Tibial artery (tissue), 4 donors: ENCODE data around the gene ATP6V1B1.
A peak's percentile ranks its signal among the peaks of the same experiment; 100 is the strongest.

Source experiments
- DNase-seq, 2 donors: peaks; one replicate each; pipeline ENCODE4 v3.0.0-alpha.2; 2019
- H3K27ac ChIP-seq, 2 donors: fragments of 200-600 bp; sonication (generic) in 1 of 2; 1 replicate in 1 of 2; 2 replicates in 1 of 2; pipeline ENCODE4 v1.5.1; 2018 to 2019; ENCODE audit warnings: mild to moderate bottlenecking in 1 of 2
- H3K27me3 ChIP-seq, 2 donors: fragments of 200-600 bp; sonication (generic) in 1 of 2; one replicate each; pipeline versions ENCODE4 v1.5.1 to v1.6.0; 2016 to 2019
- H3K36me3 ChIP-seq, 3 donors: fragments of 200-600 bp; sonication (generic) in 2 of 3; one replicate each; pipeline ENCODE4 v1.5.1; 2016 to 2019; ENCODE audit warnings: mild to moderate bottlenecking in 2 of 3
- H3K4me1 ChIP-seq, 4 donors: fragments of 200-600 bp; sonication (generic) in 2 of 4; 1 replicate in 3 of 4; 2 replicates in 1 of 4; pipeline ENCODE4 v1.5.1; 2016 to 2019
- H3K4me3 ChIP-seq, 2 donors: fragments of 200-600 bp; sonication (generic) in 1 of 2; 1 replicate in 1 of 2; 2 replicates in 1 of 2; pipeline ENCODE4 v1.5.1; 2018 to 2019; ENCODE audit warnings: mild to moderate bottlenecking in 2 of 2
- H3K9me3 ChIP-seq, 3 donors: fragments of 200-600 bp; sonication (generic) in 1 of 3; one replicate each; pipeline ENCODE4 v1.5.1; 2016 to 2019
- CTCF ChIP-seq, 2 experiments: fragments of 200-600 bp in 1 of 2; fragments of 450-650 bp in 1 of 2; IDR thresholded peaks; one replicate each; pipeline ENCODE4 v1.5.1; 2017 to 2019; ENCODE audit warnings: antibody characterized with exemption in 2 of 2, mild to moderate bottlenecking in 1 of 2, moderate library complexity in 1 of 2
- intact Hi-C: fragments of 100-400 bp; cut with DNase I; formaldehyde crosslinking; loops from one replicate; pipeline ENCODE4 v1.15.0; 2023; ENCODE audit warnings: low total_unique reads

Gene ATP6V1B1

GRCh38 chr2:70988726-70989648, 53.3 kb downstream of the ATP6V1B1 start:
- Histone ChIP-seq H3K4me3 (no peak overlapping the region), H3K27me3 (no peaks in the 10 kb centered on the region), H3K4me1 (peaks cover 0 to 54% (median 30%) of the 10 kb centered on the region in 4 donors), H3K9me3 (no peaks in the 10 kb centered on the region), H3K36me3 (peaks cover 16 to 74% (median 42%) of the 10 kb centered on the region in 3 donors), H3K27ac (no peak overlapping the region)
- intact Hi-C loops = no loop called here
- TF ChIP-seq CTCF (IDR thresholded peaks at IDR 0.05) = no peak
- DNase-seq = peak in 1 of 2 donors; percentile 49

- DNase-seq = no peak
- intact Hi-C loops = no loop called here
- peaks cover 0 to 50% (median 34%) of the 10 kb centered on the region in 4 donors for H3K4me1 ChIP-seq
- H3K4me3 ChIP-seq = no peak overlapping the region
- no peaks in the 10 kb centered on the region for H3K9me3 ChIP-seq
- peaks cover 16 to 69% (median 42%) of the 10 kb centered on the region in 3 donors for H3K36me3 ChIP-seq
- no peak overlapping the region for H3K27ac ChIP-seq
- H3K27me3 ChIP-seq = no peaks in the 10 kb centered on the region
- TF ChIP-seq CTCF (IDR thresholded peaks at IDR 0.05) = no peak
Observed at GRCh38 chr2:70990216-70990615, 54.5 kb downstream of the ATP6V1B1 start.

- Histone ChIP-seq H3K4me1 (peaks cover 0 to 58% (median 39%) of the 10 kb centered on the region in 4 donors), H3K4me3 (no peak overlapping the region), H3K27ac (no peak overlapping the region), H3K27me3 (no peaks in the 10 kb centered on the region), H3K9me3 (no peaks in the 10 kb centered on the region), H3K36me3 (peaks cover 16 to 61% (median 42%) of the 10 kb centered on the region in 3 donors)
- no peak for TF ChIP-seq CTCF (IDR thresholded peaks at IDR 0.05)
- intact Hi-C loops = no loop called here
- DNase-seq = no peak
Observed at GRCh38 chr2:70991142-70991541, 55.4 kb downstream of the ATP6V1B1 start.

- intact Hi-C loops = no loop called here
- DNase-seq = no peak
- Histone ChIP-seq H3K27ac (no peak overlapping the region), H3K4me1 (peaks cover 0 to 58% (median 39%) of the 10 kb centered on the region in 4 donors), H3K4me3 (no peak overlapping the region), H3K27me3 (no peaks in the 10 kb centered on the region), H3K36me3 (peaks cover 16 to 55% (median 42%) of the 10 kb centered on the region in 3 donors), H3K9me3 (no peaks in the 10 kb centered on the region)
- TF ChIP-seq CTCF (IDR thresholded peaks at IDR 0.05) = no peak
Observed at GRCh38 chr2:70991742-70992141, 56.0 kb downstream of the ATP6V1B1 start.

- peak in 1 of 2 donors; percentile 37 for DNase-seq
- TF ChIP-seq CTCF (IDR thresholded peaks at IDR 0.05) = no peak
- H3K9me3 ChIP-seq = no peaks in the 10 kb centered on the region
- H3K4me3 ChIP-seq = peak overlapping the region; percentile 96 to 98
- H3K27me3 ChIP-seq = no peaks in the 10 kb centered on the region
- peaks cover 0 to 47% (median 29%) of the 10 kb centered on the region in 4 donors for H3K4me1 ChIP-seq
- intact Hi-C loops = no loop called here
- H3K27ac ChIP-seq = peak overlapping the region in 1 of 2 donors; percentile 92
- peaks cover 15 to 41% (median 36%) of the 10 kb centered on the region in 3 donors for H3K36me3 ChIP-seq
Observed at GRCh38 chr2:70992945-70993853, 57.5 kb downstream of the ATP6V1B1 start.
